DMS53 treated with DMSO at 0.1 percent for 48 hours (cell line): ENCODE results near the gene RAB36.
A peak's percentile ranks its signal among the peaks of the same experiment; 100 is the strongest.

Experiments
- DNase-seq: peaks from one replicate; lab custom pipeline; 2025; ENCODE audit not compliant: unreplicated experiment; lab: John Stamatoyannopoulos, UW

Gene RAB36

GRCh38 chr22:23137468-23137867, 7.8 kb upstream of the RAB36 start:
- no peak for DNase-seq

GRCh38 chr22:23137905-23138561, 7.2 kb upstream of the RAB36 start:
- no peak for DNase-seq

- no peak for DNase-seq
Measured at GRCh38 chr22:23138584-23139435, 6.5 kb upstream of the RAB36 start.

GRCh38 chr22:23140385-23140784, 4.9 kb upstream of the RAB36 start:
- DNase-seq = no peak

GRCh38 chr22:23142546-23143105, 2.7 kb upstream of the RAB36 start:
- no peak for DNase-seq

GRCh38 chr22:23143119-23143518, 2.2 kb upstream of the RAB36 start:
- DNase-seq = no peak

- no peak for DNase-seq
Measured at GRCh38 chr22:23144432-23144831, 845 bp upstream of the RAB36 start.

- no peak for DNase-seq
Measured at GRCh38 chr22:23145878-23146470, 697 bp downstream of the RAB36 start.

- DNase-seq = no peak
Measured at GRCh38 chr22:23146478-23147205, 1.4 kb downstream of the RAB36 start.

GRCh38 chr22:23147617-23148387, 2.5 kb downstream of the RAB36 start:
- peak; percentile 30 for DNase-seq

- DNase-seq = no peak
Measured at GRCh38 chr22:23149743-23150238, 4.5 kb downstream of the RAB36 start.

- no peak for DNase-seq
Measured at GRCh38 chr22:23150762-23151161, 5.5 kb downstream of the RAB36 start.

GRCh38 chr22:23151827-23152226, 6.5 kb downstream of the RAB36 start:
- DNase-seq = no peak

- DNase-seq = no peak
Measured at GRCh38 chr22:23152238-23153114, 7.2 kb downstream of the RAB36 start.

- DNase-seq = no peak
Measured at GRCh38 chr22:23153994-23154393, 8.7 kb downstream of the RAB36 start.

GRCh38 chr22:23154461-23154860, 9.2 kb downstream of the RAB36 start:
- no peak for DNase-seq

GRCh38 chr22:23155143-23155542, 9.9 kb downstream of the RAB36 start:
- no peak for DNase-seq

GRCh38 chr22:23155831-23156230, 10.6 kb downstream of the RAB36 start:
- no peak for DNase-seq

- no peak for DNase-seq
Measured at GRCh38 chr22:23156286-23156685, 11.0 kb downstream of the RAB36 start.
